Measurements from ENCODE around the gene PBX4.

- TF ChIP-seq POLR2A (IDR thresholded peaks at IDR 0.05) (no peak), EP300 (IDR thresholded peaks at IDR 0.05) (no peak), CTCF (IDR thresholded peaks at IDR 0.05) (no peak)
These were observed 79.7 kb downstream of the PBX4 start for GRCh38 chr19:19538785-19539166.

Measured in tibial nerve (tissue), 4 donors.